ENCODE results near the gene GAD1. TPM values are rescaled to one million over a fixed set of nuclear protein-coding genes. Genes with fewer than 3 reads are reported as not detected.

Gene GAD1
- total RNA-seq, 1 donor from 2014 or later: 4.9 TPM

DNA sequence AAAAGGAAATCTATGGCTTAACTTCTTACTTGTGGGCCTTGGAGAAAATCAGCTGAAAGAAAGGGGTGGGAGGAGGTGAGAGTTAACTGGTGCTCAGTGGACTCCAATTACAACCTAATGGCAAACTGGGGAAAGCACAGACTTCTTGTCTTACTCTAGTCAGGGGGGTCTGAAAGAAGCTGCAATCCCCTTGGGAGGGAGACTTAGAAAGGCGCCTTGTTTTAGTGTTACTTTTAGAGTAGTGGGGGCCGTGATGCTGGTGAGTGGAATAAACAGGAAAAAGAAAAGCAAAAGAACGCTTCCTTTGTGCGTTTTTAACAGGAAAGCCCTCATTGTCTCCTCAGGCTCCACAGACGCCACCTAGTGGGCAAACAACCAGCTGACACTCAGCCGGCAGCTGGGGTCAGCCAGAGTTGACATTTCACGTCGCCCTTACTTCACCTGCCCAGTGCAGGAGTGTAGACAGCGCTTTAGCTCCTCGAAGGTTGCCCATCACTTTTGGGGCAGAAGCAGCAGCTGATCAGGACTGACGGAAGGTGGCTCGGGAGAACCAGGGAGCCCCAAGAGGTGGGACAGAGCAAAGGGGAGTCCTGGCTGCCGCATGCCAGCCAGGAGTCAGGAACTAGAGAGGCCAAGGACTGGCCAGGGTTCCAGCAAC lies 56.5 kb downstream of the GAD1 start:
- H3K36me3 ChIP-seq (ENCODE audit: control insufficient read depth, insufficient read depth, low read length): no peaks in the 10 kb centered on the region
- H3K27me3 ChIP-seq (ENCODE audit: control insufficient read depth, insufficient read depth, low read length): no peaks in the 10 kb centered on the region
- H3K4me3 ChIP-seq (ENCODE audit: low read depth, low read length): no peak overlapping the region
- peak; percentile 32 for DNase-seq (ENCODE audit: low read depth)
- TF ChIP-seq, protein P1, sequence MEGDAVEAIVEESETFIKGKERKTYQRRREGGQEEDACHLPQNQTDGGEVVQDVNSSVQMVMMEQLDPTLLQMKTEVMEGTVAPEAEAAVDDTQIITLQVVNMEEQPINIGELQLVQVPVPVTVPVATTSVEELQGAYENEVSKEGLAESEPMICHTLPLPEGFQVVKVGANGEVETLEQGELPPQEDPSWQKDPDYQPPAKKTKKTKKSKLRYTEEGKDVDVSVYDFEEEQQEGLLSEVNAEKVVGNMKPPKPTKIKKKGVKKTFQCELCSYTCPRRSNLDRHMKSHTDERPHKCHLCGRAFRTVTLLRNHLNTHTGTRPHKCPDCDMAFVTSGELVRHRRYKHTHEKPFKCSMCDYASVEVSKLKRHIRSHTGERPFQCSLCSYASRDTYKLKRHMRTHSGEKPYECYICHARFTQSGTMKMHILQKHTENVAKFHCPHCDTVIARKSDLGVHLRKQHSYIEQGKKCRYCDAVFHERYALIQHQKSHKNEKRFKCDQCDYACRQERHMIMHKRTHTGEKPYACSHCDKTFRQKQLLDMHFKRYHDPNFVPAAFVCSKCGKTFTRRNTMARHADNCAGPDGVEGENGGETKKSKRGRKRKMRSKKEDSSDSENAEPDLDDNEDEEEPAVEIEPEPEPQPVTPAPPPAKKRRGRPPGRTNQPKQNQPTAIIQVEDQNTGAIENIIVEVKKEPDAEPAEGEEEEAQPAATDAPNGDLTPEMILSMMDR (IDR thresholded peaks at IDR 0.05; ENCODE audit: insufficient read depth, low read length, poor library complexity, severe bottlenecking): peak; percentile 94

DNA sequence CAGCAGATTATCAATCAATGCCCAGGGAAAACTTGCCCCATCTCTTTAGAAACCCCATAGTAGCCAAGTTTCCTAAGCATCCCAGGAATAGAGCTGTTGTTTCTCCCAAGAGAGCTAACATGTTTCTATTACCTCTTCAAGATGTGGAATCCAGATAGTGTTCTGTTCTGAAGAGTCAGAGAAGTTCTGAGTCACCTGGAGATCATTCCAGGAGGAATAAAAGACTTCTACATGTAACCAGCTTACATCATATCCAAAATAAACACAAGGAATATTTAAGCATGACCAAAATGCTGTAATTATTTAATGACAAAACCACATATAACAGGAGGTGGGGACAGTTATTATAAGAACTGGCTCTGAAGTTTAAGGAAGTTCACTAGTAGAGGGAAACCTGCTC lies 61.4 kb downstream of the GAD1 start:
- TF ChIP-seq, protein P1 (IDR thresholded peaks at IDR 0.05; ENCODE audit: insufficient read depth, low read length, poor library complexity, severe bottlenecking): no peak
- Histone ChIP-seq H3K36me3 (ENCODE audit: control insufficient read depth, insufficient read depth, low read length) (no peaks in the 10 kb centered on the region), H3K27me3 (ENCODE audit: control insufficient read depth, insufficient read depth, low read length) (no peaks in the 10 kb centered on the region), H3K4me3 (ENCODE audit: low read depth, low read length) (no peak overlapping the region)
- no peak for DNase-seq (ENCODE audit: low read depth)

DNA sequence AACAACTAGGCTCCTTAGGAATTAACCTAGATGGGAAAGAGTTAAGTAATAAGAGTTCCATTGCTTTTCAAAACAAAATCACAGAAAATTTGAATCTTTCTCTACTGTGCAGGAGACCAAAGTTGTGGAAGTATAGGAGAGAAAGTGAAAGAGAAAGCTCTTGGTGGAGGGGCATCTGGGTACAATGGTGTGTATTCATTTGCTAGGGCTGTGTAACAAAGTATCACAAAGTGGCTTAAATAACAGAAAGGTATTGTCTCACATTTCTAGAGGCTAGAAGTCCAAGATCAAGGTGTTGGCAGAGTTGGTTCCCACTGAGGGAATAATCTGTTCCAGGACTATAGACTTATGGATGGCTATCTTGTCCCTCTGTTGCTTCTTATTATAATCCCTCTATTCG lies 61.8 kb downstream of the GAD1 start:
- TF ChIP-seq, protein P1 (IDR thresholded peaks at IDR 0.05; ENCODE audit: insufficient read depth, low read length, poor library complexity, severe bottlenecking): no peak
- DNase-seq (ENCODE audit: low read depth): no peak
- Histone ChIP-seq H3K4me3 (ENCODE audit: low read depth, low read length) (no peak overlapping the region), H3K36me3 (ENCODE audit: control insufficient read depth, insufficient read depth, low read length) (no peaks in the 10 kb centered on the region), H3K27me3 (ENCODE audit: control insufficient read depth, insufficient read depth, low read length) (no peaks in the 10 kb centered on the region)

DNA sequence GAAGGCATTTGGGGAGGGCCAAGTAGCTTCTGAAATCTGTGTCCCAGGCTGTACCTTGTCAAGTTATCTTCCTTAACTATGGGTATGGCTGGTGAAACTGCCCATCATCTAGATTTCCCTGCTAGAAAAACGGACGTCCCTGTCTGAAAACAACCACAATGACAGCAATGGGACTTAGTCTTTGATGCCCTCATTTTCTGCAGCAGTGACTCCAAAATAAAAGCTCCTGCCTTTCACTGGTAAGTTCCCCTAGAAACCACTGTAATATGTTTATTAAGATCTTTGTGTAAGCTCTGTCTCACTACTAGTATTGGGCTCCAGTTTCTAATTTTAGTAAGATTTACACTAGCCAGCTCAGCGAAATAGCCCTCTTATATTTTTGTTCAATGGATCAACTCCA lies 65.2 kb downstream of the GAD1 start:
- no peaks in the 10 kb centered on the region for H3K36me3 ChIP-seq (ENCODE audit: control insufficient read depth, insufficient read depth, low read length)
- no peak overlapping the region for H3K4me3 ChIP-seq (ENCODE audit: low read depth, low read length)
- no peak for DNase-seq (ENCODE audit: low read depth)
- TF ChIP-seq, protein P1 (IDR thresholded peaks at IDR 0.05; ENCODE audit: insufficient read depth, low read length, poor library complexity, severe bottlenecking): no peak
- H3K27me3 ChIP-seq (ENCODE audit: control insufficient read depth, insufficient read depth, low read length): no peaks in the 10 kb centered on the region

DNA sequence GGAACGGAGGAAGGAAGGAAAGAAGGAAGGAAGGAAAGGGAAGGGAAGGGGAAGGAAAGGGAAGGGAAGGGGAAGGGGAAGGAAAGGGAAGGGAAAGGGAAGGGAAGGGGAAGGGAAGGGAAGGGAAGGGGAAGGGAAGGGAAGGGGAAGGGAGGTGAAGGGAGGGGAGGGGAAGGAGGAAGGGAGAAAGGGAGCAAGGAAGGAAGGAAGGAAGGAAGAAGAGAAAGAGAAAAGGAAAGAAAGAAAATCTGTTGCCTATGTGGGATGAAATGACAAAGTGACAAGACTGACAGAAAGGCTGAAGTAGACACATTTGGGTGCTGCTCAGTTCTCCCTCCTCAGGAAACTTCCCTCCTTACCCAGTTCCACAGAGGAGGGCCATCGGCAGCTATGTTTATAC lies 66.1 kb downstream of the GAD1 start:
- Histone ChIP-seq H3K4me3 (ENCODE audit: low read depth, low read length) (no peak overlapping the region), H3K36me3 (ENCODE audit: control insufficient read depth, insufficient read depth, low read length) (no peaks in the 10 kb centered on the region), H3K27me3 (ENCODE audit: control insufficient read depth, insufficient read depth, low read length) (no peaks in the 10 kb centered on the region)
- TF ChIP-seq, protein P1 (IDR thresholded peaks at IDR 0.05; ENCODE audit: insufficient read depth, low read length, poor library complexity, severe bottlenecking): no peak
- DNase-seq (ENCODE audit: low read depth): no peak

DNA sequence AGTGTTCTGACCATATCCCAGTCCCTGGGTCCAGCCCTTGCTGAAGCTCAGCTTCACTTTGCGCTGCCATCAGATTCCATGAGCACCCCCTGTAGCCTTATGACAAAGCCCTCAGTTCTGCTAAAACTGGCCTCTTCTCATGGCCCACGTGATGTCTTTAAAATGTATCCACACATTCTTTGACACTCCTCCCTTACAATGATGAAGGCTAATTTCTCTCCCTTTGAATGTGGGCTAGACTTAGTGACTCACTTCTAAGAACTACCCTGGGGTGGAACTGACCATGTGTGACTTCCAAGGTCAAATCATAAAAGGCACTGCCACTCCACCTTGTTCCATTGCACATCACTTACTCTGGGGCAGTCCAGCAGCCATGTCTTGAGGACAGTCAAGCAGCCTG lies 67.0 kb downstream of the GAD1 start:
- peak; percentile 32 for DNase-seq (ENCODE audit: low read depth)
- no peak overlapping the region for H3K4me3 ChIP-seq (ENCODE audit: low read depth, low read length)
- TF ChIP-seq, protein P1 (IDR thresholded peaks at IDR 0.05; ENCODE audit: insufficient read depth, low read length, poor library complexity, severe bottlenecking): no peak
- no peaks in the 10 kb centered on the region for H3K27me3 ChIP-seq (ENCODE audit: control insufficient read depth, insufficient read depth, low read length)
- H3K36me3 ChIP-seq (ENCODE audit: control insufficient read depth, insufficient read depth, low read length): no peaks in the 10 kb centered on the region

Measured in kidney epithelial cell (primary cell).